Type B pancreatic cell (in vitro differentiated cells): ENCODE results near the gene EIF2B1. TPM values are rescaled to one million over a fixed set of nuclear protein-coding genes. Genes with fewer than 3 reads are reported as not detected.

ENCODE experiments used
- DNase-seq: peaks from one replicate; pipeline ENCODE4 v3.0.0; 2021; ENCODE audit warnings: mixed read lengths; ENCODE audit not compliant: unreplicated experiment; ENCODE audit errors: extremely low spot score
- H3K27ac Mint-ChIP-seq: 2 replicates; pipeline ENCODE4 v1.8.0; 2021; ENCODE audit warnings: mild to moderate bottlenecking, mixed read lengths
- H3K27me3 Mint-ChIP-seq: 2 replicates; pipeline ENCODE4 v1.8.0; 2021; ENCODE audit warnings: mixed read lengths
- H3K36me3 Mint-ChIP-seq: 2 replicates; pipeline ENCODE4 v1.8.0; 2021; ENCODE audit warnings: mixed read lengths
- H3K4me1 Mint-ChIP-seq: one replicate; pipeline ENCODE4 v1.8.0; 2021; ENCODE audit warnings: mixed read lengths; ENCODE audit not compliant: unreplicated experiment
- H3K4me3 Mint-ChIP-seq: 2 replicates; pipeline ENCODE4 v1.8.0; 2021; ENCODE audit warnings: mild to moderate bottlenecking, mixed read lengths
- H3K9me3 Mint-ChIP-seq: 2 replicates; pipeline ENCODE4 v1.8.0; 2021; ENCODE audit warnings: mixed read lengths
- CTCF ChIP-seq: fragments of 200-600 bp; sonication (generic); conservative IDR thresholded peaks from 2 replicates; pipeline ENCODE4 v1.5.0; 2021; ENCODE audit warnings: antibody characterized with exemption, mild to moderate bottlenecking
- total RNA-seq: library from RNA; stranded (reverse); gene quantifications from 2 replicates; pipeline ENCODE4 v1.2.1, GENCODE V29; 2021; ENCODE audit warnings: low replicate concordance

Gene EIF2B1
- total RNA-seq, 1 donor from 2014 or later: 49.9 TPM

DNA sequence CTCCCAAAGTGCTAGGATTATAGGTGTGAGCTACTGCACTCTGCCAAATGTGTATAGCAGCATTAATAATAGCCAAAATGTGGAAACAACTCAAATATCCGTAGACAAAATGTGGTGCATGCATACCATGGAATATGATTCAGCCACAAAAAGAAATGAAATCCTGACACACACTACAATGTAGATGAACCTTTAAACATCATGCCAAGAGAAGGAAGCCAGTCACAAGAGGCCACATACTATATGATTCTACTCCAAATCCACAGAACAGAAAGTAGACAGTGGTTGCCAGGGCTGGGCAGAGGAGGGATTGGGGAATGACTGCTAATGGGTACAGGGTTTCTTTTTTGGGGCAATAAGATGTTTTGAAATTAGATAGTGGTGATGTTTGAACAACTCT lies 56.9 kb downstream of the EIF2B1 start:
- no peak for DNase-seq
- Mint-ChIP-seq H3K4me1 (no peaks in the 10 kb centered on the region), H3K27me3 (no peaks in the 10 kb centered on the region), H3K27ac (no peak overlapping the region), H3K36me3 (peaks cover 4% of the 10 kb centered on the region), H3K9me3 (no peaks in the 10 kb centered on the region), H3K4me3 (no peak overlapping the region)
- TF ChIP-seq CTCF: no peak

DNA sequence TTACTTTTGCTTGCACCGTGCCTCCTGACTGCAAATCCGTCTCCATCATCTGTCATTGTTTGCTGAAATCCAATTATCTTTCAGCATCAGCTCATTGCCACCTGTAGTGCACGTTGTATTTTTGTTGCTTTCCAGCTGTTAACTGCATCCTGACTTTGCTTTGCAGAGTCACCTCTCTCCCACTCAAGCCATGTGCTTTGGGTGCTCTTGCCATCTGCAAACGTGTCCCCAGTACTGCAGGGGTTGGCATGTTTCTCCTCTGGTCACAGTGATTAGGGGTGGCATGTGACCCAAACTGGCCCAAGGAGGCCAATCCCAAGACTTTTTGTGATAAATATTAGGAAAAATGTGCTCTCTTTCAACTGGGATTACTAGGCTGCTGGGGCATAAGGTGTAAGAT lies 59.6 kb downstream of the EIF2B1 start:
- Mint-ChIP-seq H3K36me3 (peaks cover 4% of the 10 kb centered on the region), H3K27me3 (no peaks in the 10 kb centered on the region), H3K4me3 (no peak overlapping the region), H3K9me3 (no peaks in the 10 kb centered on the region), H3K27ac (no peak overlapping the region), H3K4me1 (peaks cover 9% of the 10 kb centered on the region)
- TF ChIP-seq CTCF: no peak
- no peak for DNase-seq

DNA sequence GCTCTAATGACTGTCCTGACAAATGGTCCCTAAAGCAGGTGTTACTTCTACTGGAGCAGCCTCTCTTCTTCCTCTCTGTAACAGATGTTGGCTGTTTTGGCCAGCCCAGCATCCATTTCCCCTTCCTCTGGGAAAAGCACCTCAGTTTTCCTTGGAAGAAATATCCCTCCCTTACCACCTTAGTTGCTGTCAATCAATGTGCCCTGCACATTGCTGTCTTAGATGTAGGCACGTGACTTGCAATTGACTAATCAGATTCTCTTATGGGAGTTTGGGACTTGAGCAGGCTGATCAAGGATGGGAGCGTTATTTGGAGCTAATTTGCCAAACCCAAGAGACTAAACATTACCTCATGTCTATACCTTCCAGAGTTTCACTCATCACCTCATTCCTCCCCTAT lies 61.1 kb downstream of the EIF2B1 start:
- no peak for TF ChIP-seq CTCF
- Mint-ChIP-seq H3K4me3 (no peak overlapping the region), H3K27ac (no peak overlapping the region), H3K4me1 (peaks cover 9% of the 10 kb centered on the region), H3K36me3 (peaks cover 4% of the 10 kb centered on the region), H3K27me3 (no peaks in the 10 kb centered on the region), H3K9me3 (no peaks in the 10 kb centered on the region)
- DNase-seq: no peak

DNA sequence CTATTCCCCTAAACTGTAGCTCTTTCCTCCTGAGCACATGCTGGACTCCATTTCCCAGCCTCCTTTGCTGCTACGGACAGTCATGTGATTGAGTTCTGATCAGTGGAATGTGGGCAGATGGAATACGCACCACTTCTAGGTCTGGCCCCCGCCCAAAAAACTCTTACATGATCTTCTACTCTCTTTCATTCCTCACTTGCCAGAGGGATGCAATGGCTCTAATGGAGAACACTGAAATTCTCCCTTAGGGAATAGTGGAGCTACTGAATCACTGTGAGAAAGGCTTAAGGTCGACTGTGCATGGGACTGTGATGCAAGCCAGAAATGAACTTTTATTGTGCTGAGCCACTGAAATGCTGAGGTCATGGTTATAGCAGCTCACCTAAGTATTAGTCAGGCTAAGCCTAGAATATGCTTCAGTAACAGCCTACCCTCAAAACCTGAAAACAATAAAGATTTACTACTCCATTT lies 62.1 kb downstream of the EIF2B1 start:
- H3K36me3 Mint-ChIP-seq: peaks cover under 1% of the 10 kb centered on the region
- no peak for TF ChIP-seq CTCF
- DNase-seq: no peak
- no peaks in the 10 kb centered on the region for H3K27me3 Mint-ChIP-seq
- no peaks in the 10 kb centered on the region for H3K9me3 Mint-ChIP-seq
- peaks cover 9% of the 10 kb centered on the region for H3K4me1 Mint-ChIP-seq
- H3K27ac Mint-ChIP-seq: peak overlapping the region; percentile 77
- peak overlapping the region; percentile 24 for H3K4me3 Mint-ChIP-seq

Other genes starting within 250 kb of the EIF2B1 start
- 45.9 and 52.6 TPM in 2 replicates for gene KMT5A, start 249.6 kb downstream of the EIF2B1 start, total RNA-seq
- 1.00 and 1.4 TPM in 2 replicates for gene RILPL2, start 197.0 kb downstream of the EIF2B1 start, total RNA-seq
- gene SNRNP35, start 175.5 kb downstream of the EIF2B1 start, total RNA-seq: 22.1 and 22.9 TPM in 2 replicates
- gene RILPL1, start 100.0 kb downstream of the EIF2B1 start, total RNA-seq: 11.8 and 18.9 TPM in 2 replicates
- 202 and 320 TPM in 2 replicates for gene TMED2, start 49.1 kb downstream of the EIF2B1 start, total RNA-seq
- 26.0 and 32.5 TPM in 2 replicates for gene DDX55, start 31.6 kb downstream of the EIF2B1 start, total RNA-seq
- 32.0 and 33.6 TPM in 2 replicates for gene GTF2H3, start 143 bp upstream of the EIF2B1 start, total RNA-seq
- 19.0 and 29.5 TPM in 2 replicates for gene TCTN2, start 37.4 kb upstream of the EIF2B1 start, total RNA-seq
- gene ATP6V0A2, start 78.7 kb upstream of the EIF2B1 start, total RNA-seq: 29.0 and 35.4 TPM in 2 replicates
- gene DNAH10, start 128.6 kb upstream of the EIF2B1 start, total RNA-seq: 0.29 and 0.56 TPM in 2 replicates